Activated CD8-positive, alpha-beta memory T cell treated with anti-CD3 and anti-CD28 coated beads for 48 hours (primary cell): Measurements from ENCODE around the gene CSTA.

Experiments used
- DNase-seq, 3 experiments: peaks; one replicate each; pipeline ENCODE4 v3.0.0-alpha.2; 2020; ENCODE audit warnings: low read depth in 2 of 3, low spot score in 2 of 3

Gene CSTA

DNA sequence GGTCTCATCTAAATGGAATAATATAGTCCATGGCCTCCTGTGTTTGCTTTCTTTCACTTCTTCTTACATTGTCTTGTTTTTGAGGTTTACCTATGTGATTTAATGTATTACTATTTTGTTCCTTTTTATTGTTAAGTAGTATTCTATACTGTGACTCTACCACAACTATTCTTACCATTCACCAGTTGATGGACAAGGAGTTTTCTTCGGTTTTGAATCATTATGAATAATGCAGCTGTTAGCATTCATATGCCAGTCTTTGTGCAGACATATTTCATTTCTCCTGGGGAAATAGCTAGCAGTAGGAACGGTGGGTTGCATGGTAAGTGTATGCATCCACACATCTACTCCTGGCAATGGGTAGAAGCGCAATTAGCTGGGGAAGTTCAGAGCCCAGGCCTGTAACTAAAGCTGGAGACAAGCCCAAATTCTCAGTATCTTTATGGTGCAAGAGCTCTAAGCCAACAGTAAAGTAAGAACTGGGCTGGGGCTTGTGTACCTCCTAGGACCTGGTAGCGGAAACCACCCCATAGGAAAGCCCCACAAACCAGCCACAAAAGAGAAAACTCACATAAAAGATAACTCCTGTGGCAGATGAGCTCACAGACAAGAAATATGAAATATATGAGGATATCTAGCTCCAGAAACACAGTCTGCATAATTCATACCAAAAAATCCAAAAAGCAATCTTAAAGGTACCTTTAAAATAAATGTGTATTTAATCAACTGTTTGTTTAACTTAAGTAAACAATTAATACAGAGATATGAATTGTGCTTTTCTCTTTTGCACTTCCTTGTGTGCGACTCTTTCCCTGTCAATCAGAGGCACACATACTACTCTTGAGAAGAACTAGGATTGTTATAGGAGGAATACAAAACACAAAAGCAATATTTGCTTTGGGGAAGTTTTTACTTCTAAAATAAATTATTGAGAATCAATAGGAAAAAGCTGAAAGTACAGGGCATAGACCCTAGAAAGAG, 2.7 kb upstream of the CSTA start:
- no peak for DNase-seq

DNA sequence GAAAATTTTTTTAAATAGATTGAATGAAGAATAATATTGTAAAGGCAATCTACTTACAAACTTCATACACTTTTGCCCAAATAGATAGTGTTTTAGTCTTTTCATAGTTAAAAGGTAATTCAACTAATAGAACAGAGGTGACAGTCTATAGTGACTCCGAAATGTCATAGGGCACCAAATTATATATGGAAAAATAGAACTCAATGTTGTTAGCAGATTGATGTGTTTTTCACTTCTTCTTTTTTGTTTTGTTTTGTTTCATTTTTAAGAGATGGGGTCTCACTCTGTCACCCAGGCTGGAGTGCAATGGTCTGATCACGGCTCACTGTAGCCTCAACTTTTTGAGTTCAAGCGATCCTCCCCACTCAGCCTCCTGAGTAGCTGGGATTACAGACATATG, 721 bp downstream of the CSTA start:
- no peak for DNase-seq

DNA sequence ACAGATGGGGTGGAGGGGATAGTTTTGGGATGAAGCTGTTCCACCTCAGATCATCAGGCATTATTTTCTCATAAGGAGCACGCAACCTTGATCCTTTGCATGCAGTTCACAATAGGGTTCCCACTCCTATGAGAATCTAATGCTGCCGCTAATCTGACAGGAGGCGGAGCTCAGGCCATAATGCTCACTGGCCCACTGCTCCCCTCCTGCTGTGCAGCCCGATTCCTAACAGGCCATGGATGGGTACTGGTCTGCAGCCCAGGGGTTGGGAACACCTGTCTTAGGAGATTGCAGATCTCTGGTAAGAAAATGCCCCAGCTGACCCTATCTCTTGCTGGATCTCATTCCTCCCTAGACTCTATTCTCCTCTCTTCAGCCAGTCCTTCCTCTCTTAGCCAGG, 6.8 kb downstream of the CSTA start:
- no peak for DNase-seq

DNA sequence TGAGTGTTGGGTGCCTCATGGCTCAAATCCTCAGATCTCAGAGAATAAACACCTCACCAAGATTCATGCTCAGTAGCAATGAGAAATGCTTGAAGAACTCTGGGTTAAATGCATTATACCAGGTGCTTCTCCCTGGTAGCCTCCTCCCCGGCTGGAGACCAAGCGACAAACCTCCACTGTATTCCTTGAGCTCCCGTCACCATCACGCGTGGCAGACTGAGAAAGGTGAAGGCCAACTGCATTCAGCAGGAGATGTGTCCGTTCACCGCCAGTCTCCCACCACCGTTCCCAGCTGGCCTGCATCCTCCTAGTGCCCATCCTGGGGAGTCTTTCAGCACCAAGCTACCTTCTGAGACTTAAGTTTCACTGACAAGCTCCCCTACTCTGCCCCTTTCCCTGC, 7.5 kb downstream of the CSTA start:
- DNase-seq = no peak

DNA sequence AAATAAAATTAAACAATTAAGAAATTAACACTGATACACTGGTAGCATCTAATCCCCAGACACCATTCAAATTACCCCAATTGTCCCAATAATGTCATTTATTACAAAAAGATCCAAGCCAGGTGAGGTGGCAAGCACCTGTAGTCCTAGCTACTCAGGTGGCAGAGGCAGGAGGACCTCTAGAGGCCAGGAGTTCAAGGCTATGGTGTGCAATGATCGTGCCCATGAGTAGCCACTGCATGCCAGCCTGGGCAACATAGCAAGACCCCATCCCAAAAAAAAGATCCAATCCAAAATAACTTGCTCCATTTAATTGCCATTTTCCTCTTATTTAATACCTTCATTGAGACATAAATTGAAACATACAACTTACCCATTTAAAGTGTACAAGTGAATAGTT, 17.8 kb downstream of the CSTA start:
- DNase-seq = no peak

DNA sequence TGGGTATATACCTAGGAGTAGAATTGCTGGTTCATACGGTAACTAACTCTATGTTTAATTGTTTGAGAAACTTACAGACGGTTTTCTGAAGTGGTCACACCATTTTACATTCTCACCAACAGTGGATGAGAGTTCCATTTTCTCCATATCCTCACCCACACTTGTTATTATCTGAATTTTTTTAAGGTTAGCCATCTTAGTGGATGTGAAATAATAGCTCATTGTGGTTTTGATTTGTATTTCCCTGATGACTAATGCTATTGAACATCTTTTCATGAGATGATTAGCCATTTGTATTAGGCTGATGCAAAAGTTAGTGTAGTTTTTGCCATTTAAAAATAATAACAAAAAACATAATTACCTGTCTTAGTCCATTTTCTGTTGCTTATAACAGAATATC, 18.6 kb downstream of the CSTA start:
- no peak for DNase-seq

DNA sequence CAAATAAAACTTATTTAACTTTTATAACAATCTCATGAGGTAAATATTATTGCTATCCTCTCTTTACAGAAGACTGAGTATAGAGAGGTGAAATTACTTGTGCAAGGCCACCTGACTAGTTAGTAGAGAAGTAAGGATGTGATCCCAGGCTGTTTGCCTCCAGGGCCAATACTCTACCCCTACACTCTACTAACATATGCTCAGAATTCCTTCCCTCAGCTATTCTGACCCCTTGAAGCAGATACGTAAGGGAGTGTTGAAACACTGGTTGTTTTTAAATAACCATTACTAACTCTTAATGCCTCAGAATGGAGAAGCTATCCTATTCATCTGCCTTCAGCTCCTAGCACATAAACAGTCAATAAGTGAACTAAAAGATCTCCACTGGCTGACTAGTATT, 24.1 kb downstream of the CSTA start:
- no peak for DNase-seq

DNA sequence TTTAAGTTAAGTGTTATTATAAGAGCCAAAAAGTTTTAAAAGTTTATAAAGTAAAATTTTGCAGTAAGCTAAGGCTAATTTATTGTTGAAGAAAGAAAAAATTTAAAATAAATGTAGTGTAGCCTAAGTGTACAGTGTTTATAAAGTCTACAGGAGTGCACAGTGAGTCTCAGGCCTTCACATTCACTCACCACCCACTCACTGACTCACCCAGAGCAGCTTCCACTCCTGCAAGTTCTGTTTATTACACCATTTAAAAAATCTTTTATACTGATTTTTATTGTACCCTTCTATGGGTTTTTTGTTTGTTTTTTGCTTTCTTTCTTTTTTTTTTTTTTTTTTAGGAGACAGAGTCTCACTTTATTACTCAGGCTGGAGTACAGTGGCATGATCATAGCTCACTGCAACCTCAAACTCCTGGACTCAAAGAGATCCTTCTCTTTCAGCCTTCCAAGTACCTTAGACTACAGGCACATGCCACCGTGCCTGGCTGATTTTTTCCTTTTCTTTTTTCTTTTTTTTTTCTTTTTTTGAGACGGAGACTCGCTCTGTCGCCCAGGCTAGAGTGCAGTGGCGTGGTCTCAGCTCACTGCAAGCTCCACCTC, 25.9 kb downstream of the CSTA start:
- DNase-seq = no peak

DNA sequence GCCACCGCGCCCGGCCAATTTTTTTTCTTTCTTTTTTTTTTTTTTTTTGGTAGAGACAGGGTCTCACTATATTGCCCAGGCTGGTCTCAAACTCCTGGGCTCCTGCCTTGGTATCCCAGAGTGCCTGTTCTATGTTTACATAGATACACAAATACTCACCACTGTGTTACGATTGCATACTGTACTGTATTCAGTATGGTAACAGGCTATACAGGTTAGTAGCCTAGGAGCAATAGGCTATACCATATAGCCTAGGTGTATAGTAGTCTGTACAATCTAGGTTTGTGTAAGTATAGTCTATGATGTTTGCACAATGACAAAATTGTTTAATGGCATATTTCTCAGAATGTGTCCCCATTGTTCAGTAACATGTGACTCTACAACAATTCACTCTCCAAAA, 26.6 kb downstream of the CSTA start:
- no peak for DNase-seq

DNA sequence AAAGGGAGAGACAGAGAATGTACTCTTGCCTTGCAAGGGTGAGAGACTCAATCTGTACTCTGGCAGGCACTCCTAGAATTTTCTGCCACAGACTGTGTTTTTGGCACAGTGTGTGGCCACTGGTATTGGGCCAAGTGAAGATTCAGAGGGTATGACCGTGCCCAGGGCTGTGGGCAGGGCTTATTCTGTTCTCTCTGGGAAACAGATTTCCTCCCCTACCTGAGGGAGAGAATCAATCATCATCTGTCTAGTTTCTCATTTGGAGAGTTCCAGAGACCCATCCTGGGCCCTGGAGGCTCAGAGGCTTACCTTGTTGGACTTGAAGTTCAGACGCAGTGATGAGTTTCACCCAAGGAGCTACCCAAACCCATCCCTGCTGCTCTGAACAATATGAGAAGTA, 28.2 kb downstream of the CSTA start:
- no peak for DNase-seq

DNA sequence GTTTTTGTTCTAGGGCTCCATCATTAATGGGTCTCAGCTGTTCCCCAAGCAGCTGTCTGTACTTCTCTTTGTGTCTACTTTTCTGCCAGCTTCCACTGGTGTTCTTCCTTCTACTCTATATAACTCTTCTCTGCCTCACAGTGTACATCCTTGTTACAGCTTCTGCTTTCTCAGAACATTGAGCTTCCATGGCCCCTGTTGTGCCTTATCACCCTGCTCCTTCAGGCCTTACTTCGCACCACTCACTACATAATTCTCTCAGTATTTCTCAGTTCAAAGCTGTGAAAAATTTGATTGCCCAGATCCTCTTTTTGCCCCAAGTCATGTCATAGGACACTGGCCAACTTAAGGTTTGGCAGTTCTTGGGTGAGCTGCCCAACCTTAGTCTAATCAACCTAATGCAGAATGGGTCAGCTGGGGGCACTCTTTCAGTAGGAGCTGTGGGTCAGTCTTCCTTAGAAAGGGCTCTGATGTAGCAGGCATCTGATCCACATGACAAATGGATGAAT, 28.9 kb downstream of the CSTA start:
- no peak for DNase-seq

DNA sequence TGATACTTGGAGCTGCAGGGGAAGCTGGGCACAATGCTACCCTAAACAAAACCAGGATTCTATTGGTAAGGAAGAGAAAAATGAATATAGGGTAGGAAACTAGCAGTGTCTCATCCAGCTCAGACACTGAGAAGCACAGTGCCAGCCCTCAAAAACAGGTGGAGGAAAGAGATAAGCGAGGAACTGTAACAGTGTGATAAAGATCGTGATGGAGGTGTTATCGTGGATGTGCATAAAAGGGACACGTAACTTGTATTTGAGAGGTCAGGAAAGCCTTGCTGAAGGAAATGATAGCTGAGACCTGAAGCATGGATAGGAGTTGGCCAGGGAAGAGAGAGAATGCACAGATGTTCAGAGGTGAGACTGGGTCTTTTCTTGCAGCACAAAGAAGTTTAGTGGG, 30.6 kb downstream of the CSTA start:
- DNase-seq = no peak

DNA sequence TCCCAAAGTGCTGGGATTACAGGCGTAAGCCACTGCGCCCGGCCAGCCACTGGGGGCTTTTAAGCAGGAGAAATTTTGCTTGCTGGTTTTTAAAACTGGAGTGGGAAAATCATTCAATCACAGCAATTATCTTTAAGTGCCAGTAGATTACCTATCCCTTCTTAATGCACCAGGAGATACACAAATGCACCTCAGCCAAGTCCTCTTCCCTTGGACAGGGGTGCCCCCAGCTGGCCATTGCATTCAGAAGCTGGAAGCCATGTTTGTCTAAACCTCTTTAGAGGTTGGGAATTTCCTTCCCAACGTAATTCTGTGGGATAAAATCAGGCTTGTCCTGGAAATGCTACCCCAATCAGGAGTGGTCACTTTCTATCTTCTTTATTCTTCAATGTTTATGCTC, 31.4 kb downstream of the CSTA start:
- DNase-seq = no peak

DNA sequence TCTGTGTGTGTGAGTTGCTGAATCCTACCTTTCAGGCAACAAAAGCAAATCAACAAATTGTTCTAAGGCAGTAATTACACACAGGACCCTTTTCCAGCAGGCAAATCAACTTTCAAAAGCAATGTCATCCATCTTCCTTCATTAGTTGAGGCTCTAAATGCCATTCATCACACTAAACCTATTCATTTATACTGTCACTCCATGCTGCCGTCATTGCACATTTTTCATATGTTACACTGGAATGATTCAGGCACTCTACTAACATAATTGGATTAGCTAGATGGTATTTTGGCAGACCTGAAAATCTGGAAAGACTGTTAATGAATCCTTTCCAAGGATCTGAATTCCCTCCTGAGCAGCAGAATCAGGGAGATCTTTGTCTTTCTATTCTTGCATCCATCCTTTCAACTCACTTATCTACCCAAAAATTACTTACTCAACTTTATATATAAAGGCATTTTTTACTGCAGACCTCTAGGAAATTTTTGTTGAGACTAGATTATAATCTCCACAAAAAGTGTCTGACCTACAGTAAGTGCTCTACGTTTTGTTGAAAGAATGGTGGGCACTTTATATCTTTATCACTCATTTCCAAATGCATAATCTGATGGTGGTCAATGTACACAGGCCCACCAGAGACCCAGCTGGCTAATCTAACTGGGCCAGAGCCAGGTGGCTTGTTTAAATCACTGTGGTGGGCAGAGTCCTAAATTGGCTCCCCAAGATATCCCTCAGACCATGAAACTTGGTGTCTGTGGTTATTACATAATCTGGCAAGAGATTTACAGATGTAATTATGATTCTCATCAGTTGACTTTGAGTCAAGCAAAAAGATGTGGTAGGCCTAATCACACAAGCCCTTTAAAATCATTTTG, 33.0 kb downstream of the CSTA start:
- DNase-seq = no peak

DNA sequence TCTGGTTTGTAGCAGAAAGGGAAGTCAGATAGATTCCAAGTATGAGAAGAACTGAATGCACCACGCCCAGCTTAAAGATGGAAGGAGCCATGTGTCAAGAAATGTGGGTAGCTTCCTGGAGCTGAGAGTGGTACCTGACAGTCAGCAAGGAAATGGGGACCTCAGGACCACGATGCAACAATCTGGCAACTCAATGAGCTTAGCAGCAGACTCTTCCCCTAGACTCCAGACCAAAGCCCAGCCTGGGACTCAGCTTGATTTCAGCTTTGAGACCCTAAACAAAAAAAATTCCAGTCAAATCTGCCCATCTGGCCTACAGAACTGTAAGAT, 33.6 kb downstream of the CSTA start:
- DNase-seq = no peak

DNA sequence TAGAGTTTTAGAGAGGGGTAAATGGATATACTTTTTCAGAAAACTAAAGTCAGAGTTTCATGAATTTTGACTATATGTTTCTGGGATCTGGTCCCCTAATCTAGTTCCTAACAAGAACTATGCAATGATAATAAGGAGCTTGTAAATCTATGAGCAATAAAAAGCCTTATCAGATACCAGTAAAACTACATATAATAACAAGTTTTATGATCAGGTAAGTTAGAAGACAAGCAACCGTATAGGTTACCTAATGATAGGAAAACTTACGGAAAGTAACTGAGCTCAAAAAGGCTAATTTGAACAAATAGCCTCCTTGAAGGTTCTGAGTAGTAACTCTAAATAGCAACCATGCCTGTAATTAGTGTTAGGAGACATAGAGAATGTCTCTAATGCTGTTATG, 37.0 kb downstream of the CSTA start:
- DNase-seq = no peak

DNA sequence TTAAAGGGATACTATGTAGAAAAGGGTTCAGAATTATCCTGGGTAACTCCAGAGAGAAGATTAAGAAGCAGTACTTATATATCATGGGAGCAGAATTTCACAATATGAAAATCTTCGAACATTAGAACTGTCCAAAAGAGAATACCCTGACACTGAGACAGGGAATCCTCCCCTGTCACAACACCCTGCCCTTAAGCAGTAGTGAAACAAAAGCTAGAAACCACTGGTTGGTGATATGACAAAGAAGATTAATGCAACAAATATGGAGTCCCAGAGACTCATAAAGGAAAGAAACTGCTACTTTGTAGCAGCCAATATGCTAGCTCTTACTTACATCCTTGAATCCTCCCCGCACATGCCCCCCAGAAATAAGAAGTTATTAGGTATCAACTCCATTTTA, 39.4 kb downstream of the CSTA start:
- no peak for DNase-seq

DNA sequence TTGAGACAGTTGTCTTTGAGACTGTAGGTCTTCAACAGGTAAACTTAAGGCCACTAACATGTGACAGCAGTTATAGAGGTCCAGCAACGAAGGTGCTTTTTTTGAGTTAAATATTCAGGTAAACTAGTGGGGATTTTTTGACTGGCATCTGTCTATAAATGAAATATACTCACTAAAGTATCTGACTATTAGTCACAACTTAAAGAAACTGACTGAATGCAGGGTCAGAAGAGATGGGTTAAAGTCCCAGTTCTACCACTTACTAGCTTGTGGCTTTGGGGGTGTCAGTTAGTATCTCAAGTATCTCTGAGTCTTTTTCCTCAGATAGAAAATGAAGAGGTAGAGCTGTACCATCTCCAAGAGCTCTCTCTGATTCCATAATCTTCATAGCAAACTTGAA, 40.0 kb downstream of the CSTA start:
- no peak for DNase-seq

DNA sequence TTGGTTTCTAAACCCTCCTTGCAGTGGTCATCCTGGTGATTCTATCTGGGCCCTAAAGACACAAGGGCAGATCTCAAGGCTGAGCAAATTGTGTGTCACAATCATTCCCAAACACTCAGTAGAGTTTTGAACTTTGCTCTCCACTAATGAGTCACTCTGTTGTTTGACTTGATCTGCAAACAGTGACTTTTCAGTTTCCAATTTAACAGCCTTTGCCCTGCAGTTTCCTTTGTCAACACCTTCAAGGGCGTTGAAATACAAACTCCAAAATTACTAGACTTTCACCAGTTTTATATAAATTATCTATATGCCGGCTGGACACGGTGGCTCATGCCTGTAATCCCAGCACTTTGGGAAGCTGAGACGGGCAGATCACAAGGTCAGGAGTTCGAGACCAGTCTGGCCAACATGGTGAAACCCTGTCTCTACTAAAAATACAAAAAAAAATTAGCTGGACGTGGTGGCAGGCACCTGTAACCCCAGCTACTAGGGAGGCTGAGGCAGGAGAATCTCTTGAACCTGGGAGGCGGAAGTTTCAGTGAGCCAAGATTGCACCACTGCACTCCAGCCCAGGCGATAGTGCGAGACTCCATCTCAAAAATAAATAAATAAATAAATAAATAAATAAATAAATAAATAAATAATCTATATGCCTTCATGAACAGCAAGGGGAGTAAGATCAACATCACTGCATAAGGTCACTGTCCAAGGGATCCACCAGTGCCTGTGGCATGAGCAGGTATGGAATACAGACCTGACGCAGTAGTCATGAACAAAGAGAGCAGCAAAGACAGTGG, 40.7 kb downstream of the CSTA start:
- DNase-seq = peak in 1 of 3 experiments; percentile 3

DNA sequence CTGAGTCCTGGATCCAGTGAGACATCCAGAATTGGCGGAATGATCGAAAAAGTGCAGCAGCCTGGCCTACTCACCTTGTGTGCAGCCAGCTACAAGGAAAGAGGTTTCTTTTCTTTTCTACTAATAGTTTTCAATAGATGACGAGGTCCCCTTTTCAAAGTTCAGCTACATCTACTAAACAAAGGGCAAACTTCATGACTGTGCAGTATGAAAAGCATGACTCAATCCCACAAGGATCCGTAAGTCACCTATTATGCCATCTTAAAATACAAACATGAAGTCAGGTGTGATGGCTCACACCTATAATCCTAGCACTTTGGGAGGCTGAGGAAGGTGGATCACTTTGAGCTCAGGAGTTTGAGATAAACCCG, 41.3 kb downstream of the CSTA start:
- DNase-seq = no peak

DNA sequence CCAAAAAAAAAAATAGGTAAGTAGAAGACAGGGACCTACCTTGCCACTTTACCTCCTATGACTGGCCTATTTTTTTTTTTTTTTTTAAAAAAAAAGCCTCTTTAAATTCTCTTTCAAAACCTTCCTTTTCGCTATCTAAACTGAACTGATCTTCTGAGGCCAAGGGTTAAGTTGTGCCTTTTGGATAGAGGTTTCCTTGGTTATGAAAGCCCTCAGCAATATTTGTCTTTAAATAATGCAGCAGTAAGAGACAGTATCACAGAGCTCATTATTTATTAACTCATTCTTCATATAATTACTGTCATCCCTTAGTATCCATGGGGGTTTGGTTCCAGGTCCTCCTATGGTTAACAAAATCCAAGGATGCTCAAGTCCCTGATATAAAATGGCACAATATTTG, 49.0 kb downstream of the CSTA start:
- no peak for DNase-seq
